Sigmoid colon (tissue), 7 donors: ENCODE results near the gene ADAP2. TPM values are rescaled to one million over a fixed set of nuclear protein-coding genes. Genes with fewer than 3 reads are reported as not detected.

Experiments used
- DNase-seq: peaks from one replicate; pipeline ENCODE4 v3.0.0-alpha.2; 2019
- H3K27ac ChIP-seq, 4 donors: fragments of 200-600 bp; sonication (generic); one replicate each; pipeline ENCODE4 v1.5.1; 2016 to 2019; ENCODE audit warnings: mild to moderate bottlenecking in 1 of 4
- H3K27me3 ChIP-seq, 3 donors: fragments of 200-600 bp; sonication (generic); one replicate each; pipeline ENCODE4 v1.5.1; 2019; ENCODE audit warnings: mild to moderate bottlenecking in 1 of 3
- H3K36me3 ChIP-seq, 4 donors: fragments of 200-600 bp; sonication (generic); one replicate each; pipeline ENCODE4 v1.5.1; 2016 to 2019
- H3K4me1 ChIP-seq, 4 donors: fragments of 200-600 bp; sonication (generic); one replicate each; pipeline ENCODE4 v1.5.1; 2017 to 2019
- H3K4me3 ChIP-seq, 4 donors: fragments of 200-600 bp; sonication (generic); one replicate each; pipeline ENCODE4 v1.5.1; 2017 to 2019; ENCODE audit warnings: mild to moderate bottlenecking in 2 of 4, moderate library complexity in 1 of 4
- H3K9me3 ChIP-seq, 4 donors: fragments of 200-600 bp in 3 of 4; sonication (generic) in 3 of 4; one replicate each; pipeline versions ENCODE4 v1.5.1 to v1.6.1; 2013 to 2019
- EP300 ChIP-seq, 4 donors: sonication (generic); formaldehyde crosslinking; IDR thresholded peaks; one replicate each; pipeline ENCODE4 v1.6.1; 2017; ENCODE audit warnings: antibody characterized with exemption in 4 of 4
- POLR2A ChIP-seq, 2 donors: fragments of 450-650 bp; IDR thresholded peaks; one replicate each; pipeline ENCODE4 v1.6.1; 2016; ENCODE audit warnings: antibody characterized with exemption in 2 of 2, mild to moderate bottlenecking in 2 of 2, moderate library complexity in 2 of 2
- POLR2AphosphoS5 ChIP-seq, 4 donors: sonication (generic); formaldehyde crosslinking; IDR thresholded peaks; one replicate each; pipeline ENCODE4 v1.6.1; 2017; ENCODE audit warnings: antibody characterized with exemption in 4 of 4
- WGBS, 2 donors: extraction: QIAGEN DNeasy Blood & Tissue Kit; methylation state at CpG; one replicate each; pipeline ENCODE4 v1.1.7; 2013; 5-methylcytosine and 5-hydroxymethylcytosine counted together
- intact Hi-C: fragments of 100-400 bp; cut with DNase I; formaldehyde crosslinking; loops from one replicate; pipeline ENCODE4 v1.15.1; 2023
- polyA plus RNA-seq, 3 donors: library from polyadenylated mRNA; stranded (reverse); fragments of 200-250 nt; gene quantifications; one replicate each; pipeline ENCODE4 v1.2.3, GENCODE V29; 2013
- total RNA-seq, 4 donors: library from RNA; depleted of rRNA; stranded (reverse); fragments of >200 nt; gene quantifications; one replicate each; pipeline ENCODE4 v1.1.0, GENCODE V29; 2016
- TF ChIP-seq, protein P1 (sequence below), 4 experiments: fragments of 450-650 bp in 3 of 4; fragments of 200-600 bp in 1 of 4; IDR thresholded peaks; one replicate each; pipeline ENCODE4 v1.5.1; 2016 to 2019; ENCODE audit warnings: antibody characterized with exemption in 4 of 4, mild to moderate bottlenecking in 3 of 4, moderate library complexity in 2 of 4
- donor health status: healthy with polysubstance abuse.
- donor health status: Bipolar disorder and iron deficiency.
- donor health status: healthy.

Gene ADAP2
- total and polyA plus RNA-seq, 7 donors: 9.0 to 20.8 (median 15.0) TPM

GRCh38 chr17:30939051-30939689 is 17.4 kb downstream of the ADAP2 start:
- DNase-seq: no peak
- H3K4me1 ChIP-seq: no peaks in the 10 kb centered on the region
- no peaks in the 10 kb centered on the region for H3K9me3 ChIP-seq
- WGBS, 2 donors: 78 to 86% methylated on average over 13 of the region's 13 CpGs
- no peak overlapping the region for H3K4me3 ChIP-seq
- intact Hi-C loops: no loop called here
- TF ChIP-seq EP300 (IDR thresholded peaks at IDR 0.05) (no peak), POLR2AphosphoS5 (IDR thresholded peaks at IDR 0.05) (no peak), POLR2A (IDR thresholded peaks at IDR 0.05) (no peak)
- TF ChIP-seq, protein P1, sequence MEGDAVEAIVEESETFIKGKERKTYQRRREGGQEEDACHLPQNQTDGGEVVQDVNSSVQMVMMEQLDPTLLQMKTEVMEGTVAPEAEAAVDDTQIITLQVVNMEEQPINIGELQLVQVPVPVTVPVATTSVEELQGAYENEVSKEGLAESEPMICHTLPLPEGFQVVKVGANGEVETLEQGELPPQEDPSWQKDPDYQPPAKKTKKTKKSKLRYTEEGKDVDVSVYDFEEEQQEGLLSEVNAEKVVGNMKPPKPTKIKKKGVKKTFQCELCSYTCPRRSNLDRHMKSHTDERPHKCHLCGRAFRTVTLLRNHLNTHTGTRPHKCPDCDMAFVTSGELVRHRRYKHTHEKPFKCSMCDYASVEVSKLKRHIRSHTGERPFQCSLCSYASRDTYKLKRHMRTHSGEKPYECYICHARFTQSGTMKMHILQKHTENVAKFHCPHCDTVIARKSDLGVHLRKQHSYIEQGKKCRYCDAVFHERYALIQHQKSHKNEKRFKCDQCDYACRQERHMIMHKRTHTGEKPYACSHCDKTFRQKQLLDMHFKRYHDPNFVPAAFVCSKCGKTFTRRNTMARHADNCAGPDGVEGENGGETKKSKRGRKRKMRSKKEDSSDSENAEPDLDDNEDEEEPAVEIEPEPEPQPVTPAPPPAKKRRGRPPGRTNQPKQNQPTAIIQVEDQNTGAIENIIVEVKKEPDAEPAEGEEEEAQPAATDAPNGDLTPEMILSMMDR (IDR thresholded peaks at IDR 0.05): no peak
- no peaks in the 10 kb centered on the region for H3K36me3 ChIP-seq
- peak overlapping the region in 2 of 4 donors; percentile 8 to 27 for H3K27ac ChIP-seq
- H3K27me3 ChIP-seq: no peaks in the 10 kb centered on the region

DNA sequence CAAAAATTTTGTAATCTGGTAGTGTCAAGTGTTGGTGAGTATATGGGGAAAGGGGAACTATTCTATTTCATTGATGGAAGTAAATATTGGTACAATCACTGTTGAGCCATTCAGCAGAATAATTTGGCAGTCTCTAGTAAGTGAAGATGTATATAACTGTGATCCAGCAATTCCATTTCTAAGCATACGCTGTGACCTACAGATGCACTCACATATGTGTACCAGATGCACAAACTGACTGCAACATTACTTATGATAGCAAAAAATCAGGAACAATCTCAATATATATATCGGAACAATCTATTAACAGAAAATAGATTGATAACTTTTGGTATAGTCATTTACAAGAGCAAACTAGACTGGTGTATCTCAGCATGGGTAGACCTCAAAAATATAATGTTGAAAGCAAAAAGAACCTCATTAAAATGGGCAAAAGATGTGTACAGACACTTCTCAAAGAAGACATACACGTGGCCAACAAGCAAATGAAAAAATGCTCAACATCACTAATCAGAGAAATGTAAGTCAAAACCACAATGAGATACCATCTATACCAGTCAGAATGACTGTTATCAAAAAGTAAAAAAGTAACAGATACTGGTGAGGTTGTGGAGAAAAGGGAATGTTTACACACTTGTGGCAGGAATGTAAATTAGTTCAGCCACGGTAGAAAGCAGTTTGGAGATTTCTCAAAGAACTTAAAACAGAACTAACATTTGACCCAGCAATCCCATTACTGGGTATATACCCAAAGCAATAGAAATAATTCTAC is 20.7 kb downstream of the ADAP2 start:
- Histone ChIP-seq H3K4me3 (no peak overlapping the region), H3K9me3 (no peaks in the 10 kb centered on the region), H3K36me3 (no peaks in the 10 kb centered on the region), H3K27me3 (no peaks in the 10 kb centered on the region), H3K4me1 (no peaks in the 10 kb centered on the region), H3K27ac (no peak overlapping the region)
- TF ChIP-seq POLR2A (IDR thresholded peaks at IDR 0.05) (no peak), EP300 (IDR thresholded peaks at IDR 0.05) (no peak), POLR2AphosphoS5 (IDR thresholded peaks at IDR 0.05) (no peak)
- TF ChIP-seq, protein P1 (IDR thresholded peaks at IDR 0.05): no peak
- no peak for DNase-seq
- WGBS, 2 donors: 62 to 67% methylated on average over 4 of the region's 4 CpGs
- intact Hi-C loops: no loop called here

DNA sequence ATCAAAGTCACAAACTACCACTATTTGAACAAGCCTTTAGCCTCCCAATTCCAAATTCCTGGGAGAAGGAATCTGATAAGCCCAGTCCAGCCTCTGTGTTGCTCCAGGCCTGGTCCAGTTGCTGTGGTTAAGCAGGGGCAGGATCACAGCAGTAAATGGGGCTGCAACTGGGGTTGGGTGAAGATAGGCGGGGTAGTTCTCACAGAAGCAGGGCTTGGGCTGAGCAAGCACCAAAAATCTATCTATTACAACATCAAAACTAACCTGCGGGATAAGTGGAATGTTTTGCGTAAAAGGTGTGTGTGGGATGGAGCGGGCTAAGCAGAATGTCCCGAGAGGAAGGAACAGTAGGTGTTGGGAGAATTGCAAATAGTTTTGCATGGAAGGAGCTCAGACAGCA is 26.1 kb downstream of the ADAP2 start:
- no peak for TF ChIP-seq EP300 (IDR thresholded peaks at IDR 0.05)
- TF ChIP-seq POLR2AphosphoS5 (IDR thresholded peaks at IDR 0.05): no peak
- no peak for TF ChIP-seq POLR2A (IDR thresholded peaks at IDR 0.05)
- TF ChIP-seq, protein P1 (IDR thresholded peaks at IDR 0.05): no peak
- H3K36me3 ChIP-seq: no peaks in the 10 kb centered on the region
- no peak for DNase-seq
- H3K4me1 ChIP-seq: peaks cover 0 to 7% (median 2%) of the 10 kb centered on the region in 4 donors
- WGBS, 2 donors: 95% methylated on average over 5 of the region's 5 CpGs
- no peak overlapping the region for H3K27ac ChIP-seq
- H3K4me3 ChIP-seq: no peak overlapping the region
- no peaks in the 10 kb centered on the region for H3K27me3 ChIP-seq
- intact Hi-C loops: no loop called here
- no peaks in the 10 kb centered on the region for H3K9me3 ChIP-seq

DNA sequence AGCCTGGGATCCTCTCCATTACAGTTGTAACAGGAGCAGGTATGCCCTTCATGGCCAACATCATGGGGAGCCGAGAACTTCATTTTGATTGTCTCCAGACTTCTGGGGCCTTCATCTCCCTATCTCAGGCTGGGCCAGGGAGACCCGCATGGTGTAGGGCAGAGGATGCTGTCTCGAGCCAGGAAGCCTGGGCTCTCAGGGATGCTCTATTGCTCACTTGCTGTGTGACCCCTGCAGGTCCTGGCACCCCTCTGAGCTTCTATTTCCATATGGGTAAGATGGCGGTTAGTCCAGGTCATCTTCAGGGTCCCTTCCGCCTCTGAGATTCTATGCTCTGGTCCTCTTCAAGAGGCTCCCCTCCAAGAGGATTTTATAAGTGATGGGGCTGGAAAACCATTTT is 28.4 kb downstream of the ADAP2 start:
- 78 to 89% methylated on average over 5 of the region's 5 CpGs for WGBS, 2 donors
- DNase-seq: no peak
- Histone ChIP-seq H3K4me1 (peaks cover 0 to 7% (median 2%) of the 10 kb centered on the region in 4 donors), H3K27me3 (no peaks in the 10 kb centered on the region), H3K4me3 (no peak overlapping the region), H3K36me3 (no peaks in the 10 kb centered on the region), H3K9me3 (no peaks in the 10 kb centered on the region), H3K27ac (peak overlapping the region in 2 of 4 donors; percentile 3 to 47)
- intact Hi-C loops: no loop called here
- TF ChIP-seq, protein P1 (IDR thresholded peaks at IDR 0.05): no peak
- no peak for TF ChIP-seq POLR2AphosphoS5 (IDR thresholded peaks at IDR 0.05)
